ENCODE measurements around the gene SGPP2. TPM values are rescaled to one million over a fixed set of nuclear protein-coding genes. Genes with fewer than 3 reads are reported as not detected.
A peak's percentile ranks its signal among the peaks of the same experiment; 100 is the strongest.
"Not testable (repeated sequence)": the region's sequence is repeated elsewhere in the genome, so short reads cannot be mapped to it uniquely, and the experiment has no call there.

Gene SGPP2
- total and polyA plus RNA-seq, 2 of the 4 experiments (the other 2 are of a cell fraction) = not detected

GRCh38 chr2:222582928-222583327, 158.6 kb downstream of the SGPP2 start:
- Histone ChIP-seq H2BK120ac (ENCODE audit: low read depth, low read length) (no peak overlapping the region), H3K4me3 (ENCODE audit: insufficient read depth, low read depth, low read length) (no peak overlapping the region), H4K20me1 (ENCODE audit: insufficient read depth, low read length) (no peaks in the 10 kb centered on the region), H2AK9ac (replicated peaks; ENCODE audit: low read depth, low read length, poor library complexity) (no peak overlapping the region), H3K27me3 (ENCODE audit: control insufficient read depth, insufficient read depth, low read length) (no peaks in the 10 kb centered on the region), H3K14ac (replicated peaks; ENCODE audit: low read depth, low read length) (no peak overlapping the region), H3K4ac (ENCODE audit: low read depth, low read length) (no peak overlapping the region), H3K4me2 (ENCODE audit: low read depth, low read length) (no peak overlapping the region), H4K8ac (ENCODE audit: low read depth in 2 of 2, low read length in 2 of 2) (no peak overlapping the region), H3K9me3 (ENCODE audit: control insufficient read depth, insufficient read depth, low read length) (no peaks in the 10 kb centered on the region), H4K5ac (ENCODE audit: low read depth, low read length) (no peak overlapping the region), H3K27ac (ENCODE audit: insufficient read depth, low read length) (no peak overlapping the region), H3K4me1 (ENCODE audit: control insufficient read depth, insufficient read depth, low read length) (no peaks in the 10 kb centered on the region), H3K18ac (ENCODE audit: low read depth, low read length) (no peak overlapping the region), H3K79me1 (ENCODE audit: low read depth in 1 of 2, low read length in 2 of 2) (peaks cover 6 to 9% of the 10 kb centered on the region in 2 experiments; a peak in 3 of 4 replicates), H2BK20ac (ENCODE audit: low read depth, low read length) (no peak overlapping the region), H2AK5ac (ENCODE audit: low read depth, low read length) (no peak overlapping the region), H3K9ac (ENCODE audit: low read depth, low read length) (no peak overlapping the region), H3K36me3 (ENCODE audit: control insufficient read depth, insufficient read depth, low read length) (no peaks in the 10 kb centered on the region; the same call in 1 of the 2 replicates), H2AFZ (replicated peaks; ENCODE audit: low read length, poor library complexity) (no peak overlapping the region), H2BK15ac (ENCODE audit: low read depth, low read length) (no peak overlapping the region), H2BK5ac (ENCODE audit: low read depth, low read length, poor library complexity, severe bottlenecking) (no peak overlapping the region), H4K91ac (ENCODE audit: insufficient read depth, low read depth, low read length) (no peak overlapping the region), H3K56ac (ENCODE audit: extremely low read depth, insufficient read depth, low read length) (no peak overlapping the region), H3K23ac (ENCODE audit: low read depth, low read length) (no peak overlapping the region), H3K9me1 (ENCODE audit: insufficient read depth, low read length) (peaks cover 3% of the 10 kb centered on the region; the same call in 1 of the 2 replicates)
- DNase-seq = no peak
- ChIA-PET POLR2A (ENCODE audit: unreplicated experiment) (no interaction called here), CTCF (interaction anchor here (1.3 to 1.9 kb wide), 2 partner anchors 11 to 13 kb away, joined by 3 to 8 read pairs; no protein-coding TSS in a partner anchor)
- no TSS peak for BruUV-seq (replicated peaks)
- no peak for ATAC-seq (ENCODE audit: low read depth)
- dilution Hi-C loops (cut with HindIII; ENCODE audit: low sequenced_read_pairs, unreplicated experiment) (no loop called here), in situ Hi-C loops (cut with MboI; ENCODE audit: low sequenced_read_pairs) (loop anchor here (25.0 kb wide), 1 partner anchor 521 kb away; no protein-coding TSS in a partner anchor), intact Hi-C loops (cut with micrococcal nuclease) (no loop called here)
- 0 out of 2 replicates have a peak, but pooled peaks have one; percentile 3 for TF ChIP-seq CTCF (conservative IDR thresholded peaks at IDR 0.05; ENCODE audit: low read depth, low read length)
- TF ChIP-seq CHD1 (IDR thresholded peaks at IDR 0.05; ENCODE audit: low read depth, low read length) = no peak

GRCh38 chr2:222584589-222584988, 160.2 kb downstream of the SGPP2 start:
- H2BK15ac ChIP-seq (ENCODE audit: low read depth, low read length); H4K5ac ChIP-seq (ENCODE audit: low read depth, low read length); BruUV-seq (replicated peaks); H3K56ac ChIP-seq (ENCODE audit: extremely low read depth, insufficient read depth, low read length); H3K9me3 ChIP-seq (ENCODE audit: control insufficient read depth, insufficient read depth, low read length); H3K18ac ChIP-seq (ENCODE audit: low read depth, low read length); H3K4me3 ChIP-seq (ENCODE audit: insufficient read depth, low read depth, low read length); dilution Hi-C loops (cut with HindIII; ENCODE audit: low sequenced_read_pairs, unreplicated experiment); H2AK5ac ChIP-seq (ENCODE audit: low read depth, low read length); DNase-seq; H3K9me1 ChIP-seq (ENCODE audit: insufficient read depth, low read length); CTCF ChIA-PET; POLR2A ChIA-PET (ENCODE audit: unreplicated experiment); H3K79me1 ChIP-seq (ENCODE audit: low read depth in 1 of 2, low read length in 2 of 2); H2AK9ac ChIP-seq (replicated peaks; ENCODE audit: low read depth, low read length, poor library complexity); H3K27ac ChIP-seq (ENCODE audit: insufficient read depth, low read length); H4K20me1 ChIP-seq (ENCODE audit: insufficient read depth, low read length); H3K23ac ChIP-seq (ENCODE audit: low read depth, low read length); H3K4ac ChIP-seq (ENCODE audit: low read depth, low read length); ATAC-seq (ENCODE audit: low read depth); H3K9ac ChIP-seq (ENCODE audit: low read depth, low read length); H3K27me3 ChIP-seq (ENCODE audit: control insufficient read depth, insufficient read depth, low read length); H3K36me3 ChIP-seq (ENCODE audit: control insufficient read depth, insufficient read depth, low read length); H2BK20ac ChIP-seq (ENCODE audit: low read depth, low read length); H2BK5ac ChIP-seq (ENCODE audit: low read depth, low read length, poor library complexity, severe bottlenecking); H2AFZ ChIP-seq (replicated peaks; ENCODE audit: low read length, poor library complexity); H4K8ac ChIP-seq (ENCODE audit: low read depth in 2 of 2, low read length in 2 of 2); H3K14ac ChIP-seq (replicated peaks; ENCODE audit: low read depth, low read length); H3K4me1 ChIP-seq (ENCODE audit: control insufficient read depth, insufficient read depth, low read length); intact Hi-C loops (cut with micrococcal nuclease); H4K91ac ChIP-seq (ENCODE audit: insufficient read depth, low read depth, low read length); H2BK120ac ChIP-seq (ENCODE audit: low read depth, low read length); H3K4me2 ChIP-seq (ENCODE audit: low read depth, low read length): not testable (repeated sequence)
- 100% methylated on average over 4 of the region's 8 CpGs; no CpG with 5 or more reads in 1 of the 2 experiments for WGBS, 2 experiments (ENCODE audit: extremely low coverage in 2 of 2, insufficient read length in 1 of 2)
- in situ Hi-C loops (cut with MboI; ENCODE audit: low sequenced_read_pairs) = loop anchor here (25.0 kb wide), 1 partner anchor 522 kb away; no protein-coding TSS in a partner anchor

Data from IMR-90 (cell line).